AG10803 (cell line): ENCODE results near the gene DOCK9.
A peak's percentile ranks its signal among the peaks of the same experiment; 100 is the strongest.

Experiments used
- DNase-seq: peaks from one replicate; pipeline ENCODE4 v3.0.0; 2010; ENCODE audit warnings: low read depth
- H3K4me3 ChIP-seq: 2 replicates; pipeline ENCODE4 v1.5.1; 2011; ENCODE audit warnings: mild to moderate bottlenecking, low read length, control low read depth
- TF ChIP-seq, protein P1 (sequence below): conservative IDR thresholded peaks from 2 replicates; pipeline ENCODE4 v1.5.1; 2011; ENCODE audit warnings: mild to moderate bottlenecking, low read length, control low read depth, inconsistent platforms

The DOCK9 gene

DNA sequence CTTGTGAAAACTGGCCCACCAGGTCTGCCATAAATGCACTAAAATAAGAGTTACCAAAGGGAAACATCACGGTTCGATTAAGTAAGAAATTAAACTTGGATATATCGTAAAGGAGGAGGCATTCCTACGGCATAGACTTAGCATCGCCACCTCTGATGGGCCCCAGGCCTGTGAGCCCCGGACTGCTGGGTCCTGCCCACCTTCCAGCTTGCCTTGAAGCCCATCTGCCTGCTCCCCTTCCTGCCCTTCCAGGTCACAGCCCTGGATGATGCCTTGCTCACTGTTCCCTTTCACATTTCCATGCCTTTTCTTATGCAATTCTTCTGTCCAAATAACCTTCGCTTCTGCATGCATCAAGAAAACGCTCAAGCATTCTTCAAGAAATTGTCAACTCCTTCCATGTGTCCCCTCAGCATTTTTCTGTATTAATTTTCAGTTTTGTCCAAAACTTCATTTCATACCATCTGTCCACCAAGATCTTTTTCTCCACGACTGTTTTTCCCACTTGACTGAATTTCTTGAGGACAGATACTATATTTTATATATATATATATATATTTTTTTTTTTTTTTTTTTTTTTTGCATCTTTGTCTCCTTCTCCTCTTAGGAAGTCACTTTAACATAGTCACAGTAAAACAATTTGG is 91.2 kb downstream of the DOCK9 start:
- TF ChIP-seq, protein P1, sequence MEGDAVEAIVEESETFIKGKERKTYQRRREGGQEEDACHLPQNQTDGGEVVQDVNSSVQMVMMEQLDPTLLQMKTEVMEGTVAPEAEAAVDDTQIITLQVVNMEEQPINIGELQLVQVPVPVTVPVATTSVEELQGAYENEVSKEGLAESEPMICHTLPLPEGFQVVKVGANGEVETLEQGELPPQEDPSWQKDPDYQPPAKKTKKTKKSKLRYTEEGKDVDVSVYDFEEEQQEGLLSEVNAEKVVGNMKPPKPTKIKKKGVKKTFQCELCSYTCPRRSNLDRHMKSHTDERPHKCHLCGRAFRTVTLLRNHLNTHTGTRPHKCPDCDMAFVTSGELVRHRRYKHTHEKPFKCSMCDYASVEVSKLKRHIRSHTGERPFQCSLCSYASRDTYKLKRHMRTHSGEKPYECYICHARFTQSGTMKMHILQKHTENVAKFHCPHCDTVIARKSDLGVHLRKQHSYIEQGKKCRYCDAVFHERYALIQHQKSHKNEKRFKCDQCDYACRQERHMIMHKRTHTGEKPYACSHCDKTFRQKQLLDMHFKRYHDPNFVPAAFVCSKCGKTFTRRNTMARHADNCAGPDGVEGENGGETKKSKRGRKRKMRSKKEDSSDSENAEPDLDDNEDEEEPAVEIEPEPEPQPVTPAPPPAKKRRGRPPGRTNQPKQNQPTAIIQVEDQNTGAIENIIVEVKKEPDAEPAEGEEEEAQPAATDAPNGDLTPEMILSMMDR: no peak
- H3K4me3 ChIP-seq: no peak overlapping the region
- no peak for DNase-seq

DNA sequence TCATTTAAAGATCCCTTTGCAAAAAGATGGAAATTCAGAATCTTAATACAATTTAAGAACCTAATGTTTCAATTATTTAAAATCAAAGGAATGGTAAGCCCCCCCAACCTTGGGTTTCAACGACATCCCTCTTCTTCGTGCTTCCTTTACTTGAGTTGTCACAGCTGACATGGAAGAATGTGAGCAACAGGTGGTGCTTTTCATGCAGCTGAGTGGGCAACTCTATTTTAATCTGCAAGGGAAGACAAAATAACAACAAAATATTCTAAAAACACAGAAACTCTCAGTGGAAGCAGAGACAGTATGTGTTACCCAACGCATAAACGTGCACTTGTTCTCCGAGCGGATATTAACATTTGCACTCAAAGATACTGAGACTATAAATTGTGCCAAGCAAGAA is 92.3 kb downstream of the DOCK9 start:
- no peak for DNase-seq
- TF ChIP-seq, protein P1: no peak
- no peak overlapping the region for H3K4me3 ChIP-seq

DNA sequence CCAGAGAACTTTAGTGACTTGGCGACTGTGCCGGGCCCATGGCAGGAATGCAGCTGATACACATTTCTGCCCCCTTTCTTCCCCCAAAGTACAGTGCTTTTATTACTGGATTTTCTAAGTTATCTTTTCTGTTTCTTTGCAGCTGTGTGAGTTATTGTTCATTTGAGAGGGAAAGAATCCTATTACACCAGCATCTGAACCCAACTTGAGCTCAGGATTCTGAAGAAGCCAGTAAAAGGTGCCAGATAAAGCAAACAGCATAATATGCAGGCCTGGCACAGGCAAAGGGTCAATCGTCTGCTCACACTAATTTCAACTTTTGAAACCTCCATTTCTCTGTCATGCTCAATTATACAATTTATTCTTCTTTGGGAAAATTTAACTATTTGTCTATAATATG is 93.9 kb downstream of the DOCK9 start:
- TF ChIP-seq, protein P1: no peak
- no peak overlapping the region for H3K4me3 ChIP-seq
- no peak for DNase-seq

DNA sequence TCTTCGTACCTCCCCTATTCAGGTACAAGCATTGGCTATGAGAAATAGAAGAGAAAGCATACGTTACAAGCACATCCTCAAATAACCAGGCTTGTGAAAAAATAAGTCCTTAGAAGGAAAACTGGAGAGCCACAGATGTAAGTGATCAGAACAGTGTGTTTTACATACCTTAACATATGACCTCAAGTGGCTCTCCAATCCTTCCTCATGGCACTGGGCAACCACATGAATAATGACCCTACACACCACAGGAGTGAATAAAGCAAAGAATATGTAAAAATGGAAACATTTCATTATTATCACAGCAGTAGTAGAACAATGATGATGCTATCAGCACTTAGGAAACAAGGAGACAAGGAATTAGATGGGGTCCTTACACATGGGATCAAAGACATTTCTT is 96.5 kb downstream of the DOCK9 start:
- DNase-seq: peak; percentile 13
- TF ChIP-seq, protein P1: no peak
- H3K4me3 ChIP-seq: no peak overlapping the region

DNA sequence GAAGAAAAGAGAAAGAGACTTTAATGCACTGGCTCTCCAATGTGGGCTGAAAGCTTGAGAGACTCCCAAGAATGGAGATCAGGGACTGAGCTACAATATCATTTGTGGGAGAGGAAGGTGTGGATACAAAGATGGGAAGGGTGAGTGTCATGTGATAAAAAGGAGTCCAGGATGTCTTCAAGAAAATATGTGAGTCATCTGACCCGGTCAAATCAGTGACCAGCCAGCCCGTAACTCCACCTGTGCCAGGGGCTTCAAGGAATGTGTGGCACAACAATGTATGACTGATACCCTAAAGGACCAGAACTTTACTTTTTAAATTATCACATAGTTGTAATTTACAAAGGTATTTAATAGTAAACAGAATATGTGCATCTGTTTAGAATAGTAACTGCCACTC is 97.2 kb downstream of the DOCK9 start:
- no peak overlapping the region for H3K4me3 ChIP-seq
- TF ChIP-seq, protein P1: no peak
- DNase-seq: no peak

DNA sequence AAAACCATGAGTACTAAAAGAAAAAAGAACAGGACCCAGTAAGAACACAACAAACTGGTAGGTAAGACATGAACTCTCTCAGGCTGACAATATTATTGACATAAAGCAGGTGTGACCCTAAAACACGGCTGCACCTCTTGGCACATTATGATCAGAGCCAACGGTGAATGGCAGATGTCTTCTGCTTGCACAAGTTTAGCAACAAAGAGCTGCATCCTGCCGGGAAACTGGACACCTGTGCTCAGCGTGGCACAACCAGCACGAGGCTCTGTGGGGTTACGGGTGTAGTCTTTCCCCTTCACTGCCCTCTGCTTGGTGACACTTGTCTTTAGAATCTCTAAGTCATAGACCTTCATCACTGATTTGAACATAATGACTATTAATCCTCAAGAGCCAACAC is 97.9 kb downstream of the DOCK9 start:
- TF ChIP-seq, protein P1: no peak
- H3K4me3 ChIP-seq: no peak overlapping the region
- no peak for DNase-seq

DNA sequence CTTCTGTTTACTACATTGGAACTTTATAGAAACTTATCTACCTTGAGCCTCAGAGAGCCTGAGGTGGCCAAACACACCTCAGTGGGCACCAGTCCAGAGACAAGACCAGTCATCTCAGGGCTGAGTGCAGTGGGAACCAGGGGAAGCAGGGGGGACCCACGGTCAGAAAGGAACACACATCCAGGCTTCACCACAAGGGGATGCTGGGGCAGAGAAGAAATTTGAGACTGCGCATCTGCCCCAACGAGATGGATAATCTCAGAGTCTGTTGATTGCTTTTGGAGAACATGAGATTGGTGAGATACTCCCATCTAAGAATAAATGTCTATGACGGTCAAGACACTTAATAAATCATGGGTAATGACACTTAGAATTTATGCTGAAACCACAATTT is 98.7 kb downstream of the DOCK9 start:
- no peak for DNase-seq
- no peak overlapping the region for H3K4me3 ChIP-seq
- TF ChIP-seq, protein P1: no peak
